LNCAP (cell line): ENCODE measurements around the gene SUB1.

ENCODE experiments used
- CTCF ChIP-seq: fragments of 450-650 bp; IDR thresholded peaks from 2 replicates; pipeline ENCODE4 v1.5.1; 2017; ENCODE audit warnings: mild to moderate bottlenecking

The SUB1 gene

DNA sequence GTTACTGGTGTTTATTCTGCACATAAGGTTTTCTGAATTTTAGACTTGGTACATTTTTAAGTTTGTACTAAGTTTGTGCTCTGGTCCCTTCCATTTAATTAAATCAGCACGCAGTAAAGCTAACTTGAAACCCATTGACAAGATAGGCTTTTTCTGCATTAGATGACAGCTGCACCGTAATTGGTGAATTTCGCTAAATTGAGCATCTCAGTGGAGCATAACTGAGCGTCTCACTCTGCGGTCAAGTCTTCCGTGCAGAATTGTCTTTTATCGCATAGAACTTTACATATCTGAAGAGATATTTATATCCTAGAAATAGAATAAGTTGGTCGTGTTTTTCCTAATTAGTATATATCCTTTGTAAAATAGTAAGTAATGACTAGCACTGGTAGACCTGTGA, 4.1 kb downstream of the SUB1 start:
- no peak for TF ChIP-seq CTCF

- peak; percentile 82 for TF ChIP-seq CTCF
Measured at GRCh38 chr5:32589942-32590869, 4.8 kb downstream of the SUB1 start.

DNA sequence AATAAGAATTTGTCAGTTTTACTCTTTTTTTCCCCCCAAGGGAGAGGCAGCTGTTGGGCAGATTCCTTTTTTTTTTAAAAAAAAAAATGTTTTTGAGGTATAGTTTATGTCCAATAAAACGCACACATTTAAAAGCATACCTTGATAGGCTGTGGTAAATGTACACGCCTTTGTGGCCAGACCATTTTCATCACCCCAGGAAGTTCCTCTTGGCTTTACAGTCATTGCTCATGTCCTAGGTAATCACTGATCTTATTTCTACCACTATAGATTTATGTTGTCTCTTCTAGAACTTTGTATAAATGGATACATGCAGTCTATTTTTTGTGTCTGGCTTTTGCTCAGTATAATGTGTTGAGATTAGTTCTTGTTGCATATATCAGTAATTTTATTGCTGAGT, 9.8 kb downstream of the SUB1 start:
- TF ChIP-seq CTCF: no peak

DNA sequence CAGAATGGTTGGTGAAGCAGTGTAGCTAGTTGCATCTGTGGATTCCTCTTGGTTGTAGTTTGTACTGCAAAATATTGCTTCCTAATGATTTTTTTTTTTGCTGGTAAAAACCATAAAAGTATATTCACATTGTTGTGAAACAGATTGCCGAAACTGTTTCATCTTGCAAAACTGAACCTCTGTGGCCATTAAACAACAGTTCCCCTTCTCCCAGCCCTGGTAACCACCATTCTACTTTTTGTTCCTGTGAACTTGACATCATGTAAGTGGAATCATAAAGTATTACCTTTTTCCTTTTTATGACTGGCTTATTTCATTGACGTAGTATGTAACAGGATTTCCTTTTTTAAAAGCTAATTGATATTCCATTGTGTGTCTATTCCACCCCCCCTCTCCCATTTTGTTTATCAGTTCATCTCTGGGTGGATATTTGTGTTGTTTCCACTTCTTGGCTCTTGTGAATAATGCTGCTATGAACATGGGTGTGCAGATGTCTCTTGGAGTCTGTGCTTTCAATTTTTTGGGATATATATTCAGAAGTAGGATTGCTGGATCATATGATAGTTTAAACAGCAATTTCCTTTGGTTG, 11.8 kb downstream of the SUB1 start:
- TF ChIP-seq CTCF: no peak

GRCh38 chr5:32598260-32598937, 13.0 kb downstream of the SUB1 start:
- no peak for TF ChIP-seq CTCF

DNA sequence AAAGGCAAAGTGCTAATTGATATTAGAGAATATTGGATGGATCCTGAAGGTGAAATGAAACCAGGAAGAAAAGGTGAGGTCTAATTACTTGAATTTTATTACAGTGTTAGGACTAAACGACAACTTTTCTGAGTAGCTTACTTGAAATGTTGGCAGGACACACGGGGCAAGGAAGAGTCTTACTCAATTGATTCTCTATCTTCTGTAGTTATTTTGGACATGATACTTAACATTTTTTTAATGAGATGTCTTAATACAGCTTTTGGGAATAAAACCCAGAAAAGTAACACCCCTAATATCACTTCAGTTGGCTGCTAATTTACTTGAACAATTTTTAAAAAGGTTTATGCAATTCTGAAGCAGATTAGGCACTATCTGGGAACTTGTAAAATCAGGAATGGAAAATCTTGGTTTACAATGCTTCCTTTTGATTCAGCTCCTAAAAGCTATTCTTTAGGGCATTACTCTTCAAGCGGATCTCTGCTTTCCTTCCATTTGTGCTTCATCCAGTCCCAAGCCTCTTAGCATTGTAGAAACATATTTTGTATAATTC, 13.7 kb downstream of the SUB1 start:
- no peak for TF ChIP-seq CTCF

DNA sequence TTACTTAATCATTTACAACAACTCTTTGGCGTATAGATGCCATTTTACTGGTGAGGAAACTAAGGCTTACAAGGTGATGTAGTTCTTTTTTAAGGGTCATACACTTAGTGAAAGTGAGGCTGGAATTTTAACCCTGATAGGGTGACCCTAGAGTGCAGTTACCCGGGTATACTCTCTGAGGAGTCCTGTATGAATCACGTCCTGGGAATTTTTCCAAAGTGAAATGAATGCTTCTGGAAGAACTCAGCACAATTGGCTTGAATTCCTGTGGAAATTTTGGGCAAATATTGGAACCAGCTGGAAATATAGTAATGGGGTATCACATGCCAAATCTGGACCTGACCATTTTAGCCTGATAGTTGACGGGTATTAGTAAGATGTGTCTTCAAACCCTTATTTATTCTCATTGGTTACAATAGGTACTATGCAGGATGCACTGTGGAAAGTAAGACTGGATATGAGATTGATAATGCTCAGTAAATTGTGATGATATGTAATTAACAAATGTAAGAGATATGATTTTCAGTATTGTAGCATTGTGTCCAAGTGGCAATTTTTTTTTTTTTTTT, 14.8 kb downstream of the SUB1 start:
- TF ChIP-seq CTCF: no peak
